Ramos (cell line): ENCODE measurements around the gene SLC13A4.
"Not testable (repeated sequence)": the region's sequence is repeated elsewhere in the genome, so short reads cannot be mapped to it uniquely, and the experiment has no call there.

ENCODE experiments used
- in situ Hi-C: fragments of 300-500 bp; cut with MboI; formaldehyde crosslinking; loops from one replicate; pipeline ENCODE4 v1.14.3; 2022; ENCODE audit warnings: low sequenced_read_pairs; ENCODE audit not compliant: unreplicated experiment

SLC13A4 gene

GRCh38 chr7:135728136-135728669, at the start of gene SLC13A4:
SLC13A4 (minus strand) TSS chr7:135728186; CDS start chr7:135727496, 690 bp downstream.
- in situ Hi-C loops, result no loop called here

GRCh38 chr7:135775915-135776314, 47.9 kb upstream of the SLC13A4 start:
- in situ Hi-C loops, result not testable (repeated sequence)

GRCh38 chr7:135775230-135775629, 47.2 kb upstream of the SLC13A4 start:
- in situ Hi-C loops, result no loop called here

GRCh38 chr7:135774284-135774683, 46.3 kb upstream of the SLC13A4 start:
- in situ Hi-C loops, result no loop called here

GRCh38 chr7:135773464-135773863, 45.5 kb upstream of the SLC13A4 start:
- in situ Hi-C loops, result no loop called here

- in situ Hi-C loops, result no loop called here
Measured at GRCh38 chr7:135772639-135773222, 44.7 kb upstream of the SLC13A4 start.

- in situ Hi-C loops, result no loop called here
Measured at GRCh38 chr7:135771961-135772638, 44.1 kb upstream of the SLC13A4 start.

GRCh38 chr7:135771051-135771450, 43.1 kb upstream of the SLC13A4 start:
- in situ Hi-C loops, result no loop called here

- in situ Hi-C loops, result no loop called here
Measured at GRCh38 chr7:135770139-135770710, 42.2 kb upstream of the SLC13A4 start.

- in situ Hi-C loops, result no loop called here
Measured at GRCh38 chr7:135769005-135769802, 41.2 kb upstream of the SLC13A4 start.

- in situ Hi-C loops, result no loop called here
Measured at GRCh38 chr7:135768467-135768866, 40.5 kb upstream of the SLC13A4 start.

GRCh38 chr7:135768064-135768463, 40.1 kb upstream of the SLC13A4 start:
- in situ Hi-C loops, result no loop called here

- in situ Hi-C loops, result no loop called here
Measured at GRCh38 chr7:135763261-135763660, 35.3 kb upstream of the SLC13A4 start.

- in situ Hi-C loops, result no loop called here
Measured at GRCh38 chr7:135761751-135762488, 33.9 kb upstream of the SLC13A4 start.

GRCh38 chr7:135759532-135759931, 31.5 kb upstream of the SLC13A4 start:
- in situ Hi-C loops, result no loop called here

GRCh38 chr7:135758531-135758932, 30.5 kb upstream of the SLC13A4 start:
- in situ Hi-C loops, result no loop called here

GRCh38 chr7:135757719-135758411, 29.9 kb upstream of the SLC13A4 start:
- in situ Hi-C loops, result no loop called here

GRCh38 chr7:135756191-135756590, 28.2 kb upstream of the SLC13A4 start:
- in situ Hi-C loops, result no loop called here

- in situ Hi-C loops, result no loop called here
Measured at GRCh38 chr7:135755351-135755753, 27.4 kb upstream of the SLC13A4 start.
